ENCODE measurements around the gene PIEZO1. TPM values are rescaled to one million over a fixed set of nuclear protein-coding genes. Genes with fewer than 3 reads are reported as not detected.
"Not testable (repeated sequence)": the region's sequence is repeated elsewhere in the genome, so short reads cannot be mapped to it uniquely, and the experiment has no call there.

PIEZO1 gene
- total RNA-seq, 1 experiment from 2014 or later: 88.5 TPM

DNA sequence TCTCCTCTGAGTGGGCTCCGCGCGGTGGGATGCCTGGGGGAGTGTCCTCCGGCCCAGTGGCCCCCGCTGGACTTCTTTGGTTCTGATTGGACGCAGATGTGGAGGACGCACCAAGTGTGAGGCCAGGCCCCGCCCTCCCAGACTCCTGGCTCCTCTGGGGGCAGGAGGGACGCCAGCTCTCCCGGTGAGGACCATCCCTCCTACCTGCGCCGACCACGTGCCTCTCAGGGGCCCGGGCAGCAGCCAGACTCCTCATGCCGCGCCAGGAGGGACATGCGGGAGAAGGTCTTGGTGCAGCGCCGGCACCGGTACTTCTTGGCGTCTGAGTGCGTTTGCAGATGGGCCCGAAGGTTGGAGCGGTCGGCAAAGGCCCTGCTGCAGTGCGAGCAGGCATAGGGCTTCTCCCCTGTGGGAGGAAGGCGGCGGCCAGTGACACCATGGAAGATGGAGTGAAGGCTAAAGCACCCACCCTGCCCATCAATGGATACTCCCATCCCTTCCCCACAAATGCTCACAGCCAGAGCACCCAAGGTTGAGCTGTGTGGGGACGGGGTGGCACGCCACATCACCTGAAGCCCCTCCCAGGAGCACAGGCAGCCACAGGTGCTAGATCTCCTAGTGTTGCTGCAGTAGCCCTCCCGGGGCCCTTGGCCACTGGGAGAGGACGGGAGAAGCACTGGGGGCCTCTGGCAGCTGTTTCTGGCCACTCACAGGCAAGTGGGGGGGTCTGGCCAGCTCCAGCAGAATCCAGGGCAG is 106.6 kb downstream of the PIEZO1 start:
- H3K36me3 ChIP-seq: no peaks in the 10 kb centered on the region
- no peak overlapping the region for H3K4me3 ChIP-seq
- no peaks in the 10 kb centered on the region for H3K27me3 ChIP-seq
- DNase-seq: no peak
- H3K9me3 ChIP-seq: no peaks in the 10 kb centered on the region

DNA sequence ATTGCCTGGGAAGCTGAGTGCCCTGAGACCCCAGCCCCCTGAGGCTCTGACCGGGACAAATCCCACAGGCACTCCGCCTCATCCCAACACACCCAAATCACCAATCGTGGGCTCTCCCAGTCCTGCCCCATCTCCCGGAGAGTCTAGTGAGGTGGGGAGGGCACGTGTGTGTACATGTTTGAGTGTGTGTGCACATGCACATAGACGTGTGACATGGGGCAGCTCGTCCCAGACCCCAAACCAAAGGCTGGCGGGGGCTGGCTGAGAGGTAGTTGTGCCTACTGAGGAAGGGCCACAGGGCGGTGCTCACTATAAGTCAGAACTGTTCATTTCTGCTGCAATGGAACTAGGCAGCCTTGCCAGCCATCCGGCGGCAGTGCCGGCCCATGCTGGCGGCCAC is 107.3 kb downstream of the PIEZO1 start:
- Histone ChIP-seq H3K27me3 (no peaks in the 10 kb centered on the region), H3K9me3 (no peaks in the 10 kb centered on the region), H3K36me3 (no peaks in the 10 kb centered on the region), H3K4me3 (no peak overlapping the region)
- no peak for DNase-seq

DNA sequence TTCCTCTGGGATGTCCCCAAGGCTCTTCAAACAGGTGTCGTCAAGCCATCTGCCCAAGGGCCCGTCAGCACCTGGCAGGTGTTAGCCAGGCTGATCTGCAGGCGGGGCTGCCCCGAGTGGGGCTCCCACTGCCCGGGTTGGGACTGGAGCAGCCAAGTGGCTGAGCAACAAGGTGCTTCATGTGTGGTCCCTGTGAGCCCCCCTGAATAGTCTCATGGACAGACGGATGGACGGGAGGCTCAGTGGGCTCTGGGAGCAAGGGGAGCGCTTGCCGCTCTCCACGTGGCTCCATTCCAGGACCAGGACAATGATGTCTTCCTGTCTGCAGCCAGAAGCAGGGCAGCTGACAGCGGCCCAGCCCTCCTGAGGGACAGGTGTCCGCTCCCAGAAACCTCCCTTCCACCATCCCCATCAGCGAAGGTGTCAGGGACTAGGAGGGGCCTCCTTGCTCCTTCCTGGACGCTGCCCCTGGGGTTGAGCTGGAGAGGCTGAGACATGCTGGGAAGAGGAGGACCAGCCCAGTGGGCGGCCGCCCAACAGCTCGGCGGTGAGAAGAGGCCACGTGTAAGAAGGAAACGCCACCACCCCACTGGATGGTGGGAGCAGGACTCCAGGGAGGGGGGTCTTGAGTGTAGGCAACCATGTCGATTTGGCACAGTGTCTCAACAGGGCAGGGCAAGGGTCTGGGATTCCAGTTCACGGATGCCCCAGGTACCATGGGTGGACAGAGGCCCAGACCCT is 108.3 kb downstream of the PIEZO1 start:
- Histone ChIP-seq H3K27me3 (no peaks in the 10 kb centered on the region), H3K4me3 (no peak overlapping the region), H3K9me3 (no peaks in the 10 kb centered on the region), H3K36me3 (no peaks in the 10 kb centered on the region)
- no peak for DNase-seq

DNA sequence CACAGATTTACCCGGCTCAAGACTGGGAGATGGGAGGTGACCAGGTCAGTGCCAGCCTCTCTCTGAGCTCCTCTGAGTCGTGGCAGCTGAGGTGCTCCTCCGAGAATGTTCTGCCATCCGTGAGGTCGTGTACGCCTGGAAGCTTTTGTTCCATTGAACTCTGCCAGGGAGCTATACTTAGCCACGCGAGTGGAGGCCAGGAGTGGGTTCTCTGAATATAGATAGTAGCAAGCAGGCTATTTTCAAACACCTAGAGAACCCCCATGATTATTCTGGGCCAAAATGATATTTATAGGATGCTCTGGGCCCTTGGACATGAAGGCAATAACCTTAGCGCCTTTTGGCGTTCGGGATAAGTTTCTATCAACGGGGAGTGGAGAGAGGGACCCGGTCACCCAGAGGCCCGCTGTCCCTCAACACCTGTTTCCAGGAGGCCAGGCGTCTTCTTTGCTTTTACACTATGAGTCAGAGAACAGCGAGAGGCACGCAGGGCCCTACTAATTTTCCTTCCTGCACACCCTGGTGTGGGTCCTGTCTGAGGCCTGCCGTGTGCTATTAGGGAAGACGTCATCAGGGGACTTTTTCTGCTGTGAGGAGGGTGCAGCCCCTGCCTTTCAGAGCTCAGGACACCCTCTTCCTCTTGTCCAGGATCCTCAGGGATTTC is 111.2 kb downstream of the PIEZO1 start:
- DNase-seq: no peak
- Histone ChIP-seq H3K9me3 (no peaks in the 10 kb centered on the region), H3K36me3 (no peaks in the 10 kb centered on the region), H3K27me3 (no peaks in the 10 kb centered on the region), H3K4me3 (no peak overlapping the region)

DNA sequence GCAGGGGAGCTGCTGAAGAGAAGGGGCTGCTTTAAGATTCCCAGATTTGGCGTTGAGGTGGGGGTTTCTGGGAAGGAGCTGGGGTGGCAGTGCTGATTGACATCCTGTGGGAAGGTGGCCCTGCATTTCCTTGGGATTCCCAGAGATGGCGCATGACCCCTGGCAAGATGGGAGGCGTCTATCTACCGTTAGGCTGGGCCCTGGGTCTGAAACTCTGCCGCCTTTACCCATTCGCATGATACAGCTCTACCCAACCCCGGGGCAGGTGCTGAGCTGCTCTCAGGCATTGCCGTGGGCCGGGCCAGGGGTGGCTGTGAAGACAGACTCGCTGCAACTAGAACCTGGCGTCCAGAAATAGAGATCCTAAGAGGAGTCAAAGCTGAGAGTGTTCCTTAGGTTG is 112.2 kb downstream of the PIEZO1 start:
- Histone ChIP-seq H3K4me3 (no peak overlapping the region), H3K36me3 (no peaks in the 10 kb centered on the region), H3K27me3 (no peaks in the 10 kb centered on the region), H3K9me3 (no peaks in the 10 kb centered on the region)
- no peak for DNase-seq

DNA sequence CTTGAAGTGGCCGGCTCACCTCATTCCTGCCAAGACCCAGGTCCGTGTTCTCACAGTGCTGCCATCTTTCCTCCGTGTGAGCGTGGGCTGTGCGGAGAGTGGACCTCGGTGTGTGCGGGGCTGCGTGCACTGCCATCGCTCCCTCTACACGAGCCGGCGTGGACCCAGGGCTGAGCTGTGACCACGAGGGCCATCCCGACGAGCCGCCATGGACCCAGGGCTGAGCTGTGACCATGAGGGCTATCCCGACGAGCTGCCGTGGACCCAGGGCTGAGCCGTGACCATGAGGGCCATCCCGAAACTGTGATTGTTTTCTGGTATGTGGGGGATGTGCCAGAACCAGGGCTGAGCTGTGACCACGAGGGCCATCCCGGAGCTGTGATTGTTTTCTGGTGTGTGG is 113.2 kb downstream of the PIEZO1 start:
- Histone ChIP-seq H3K36me3 (no peaks in the 10 kb centered on the region), H3K4me3 (no peak overlapping the region), H3K27me3 (no peaks in the 10 kb centered on the region), H3K9me3 (no peaks in the 10 kb centered on the region)
- DNase-seq: no peak

DNA sequence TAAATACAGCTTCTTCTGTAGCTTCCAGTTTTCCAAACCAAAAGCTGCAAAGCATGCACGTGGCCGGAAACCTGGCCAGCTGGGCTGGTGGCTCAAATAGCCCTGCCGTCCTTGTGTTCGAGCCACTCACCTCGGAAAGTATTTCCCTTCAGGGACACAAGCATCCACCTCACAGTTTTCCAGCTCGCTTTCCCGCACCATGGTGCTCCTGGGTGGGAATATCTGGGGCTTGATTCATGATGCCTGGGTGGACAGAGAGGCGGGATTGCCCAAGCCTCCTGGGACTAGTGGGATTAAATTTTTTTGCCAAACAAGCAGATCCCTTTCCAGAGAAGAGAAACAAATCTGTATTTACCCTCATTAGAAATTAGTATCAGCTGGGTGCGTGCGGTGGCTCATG is 115.0 kb downstream of the PIEZO1 start:
- Histone ChIP-seq H3K36me3 (no peaks in the 10 kb centered on the region), H3K4me3 (no peak overlapping the region), H3K27me3 (no peaks in the 10 kb centered on the region), H3K9me3 (no peaks in the 10 kb centered on the region)
- no peak for DNase-seq

DNA sequence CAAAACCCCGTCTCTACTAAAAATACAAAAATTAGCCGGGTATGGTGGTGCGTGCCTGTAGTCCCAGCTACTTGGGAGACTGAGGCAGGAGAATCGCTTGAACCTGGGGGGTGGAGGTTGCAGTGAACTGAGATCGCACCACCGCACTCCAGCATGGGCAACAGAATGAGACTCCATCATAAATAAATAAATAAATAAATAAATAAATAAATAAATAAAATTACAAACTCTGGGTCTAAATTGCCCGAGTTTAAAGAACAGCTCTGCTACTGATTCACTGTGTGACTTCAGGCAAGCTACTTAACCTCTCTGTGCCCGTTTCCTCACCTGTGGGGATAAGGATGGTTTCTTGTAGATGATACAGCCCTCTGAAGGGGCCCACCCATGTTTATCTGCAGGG is 115.5 kb downstream of the PIEZO1 start:
- not testable (repeated sequence) for H3K4me3 ChIP-seq, H3K27me3 ChIP-seq, DNase-seq, H3K9me3 ChIP-seq, H3K36me3 ChIP-seq

DNA sequence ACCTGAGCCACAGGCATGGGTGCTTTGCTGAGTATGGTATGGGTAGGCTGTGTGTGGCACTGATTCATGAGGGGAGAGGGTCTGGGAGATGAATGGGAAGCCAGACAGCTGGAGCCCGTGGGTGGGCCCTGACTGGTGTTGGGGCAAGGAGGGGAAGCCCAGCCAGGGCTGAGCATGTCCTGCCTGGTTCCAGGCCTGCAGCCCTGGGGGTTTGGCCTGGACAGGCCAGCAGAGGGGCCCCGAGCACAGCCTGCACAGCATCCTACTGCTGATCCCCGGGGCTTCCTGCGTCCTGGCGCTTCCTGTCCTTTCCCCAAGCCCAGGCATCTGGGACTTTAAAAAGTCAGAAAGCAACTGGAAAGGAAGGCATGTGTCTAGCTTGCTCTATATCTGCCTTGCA is 117.6 kb downstream of the PIEZO1 start:
- no peaks in the 10 kb centered on the region for H3K9me3 ChIP-seq
- H3K36me3 ChIP-seq: no peaks in the 10 kb centered on the region
- H3K4me3 ChIP-seq: no peak overlapping the region
- no peaks in the 10 kb centered on the region for H3K27me3 ChIP-seq
- DNase-seq: no peak

DNA sequence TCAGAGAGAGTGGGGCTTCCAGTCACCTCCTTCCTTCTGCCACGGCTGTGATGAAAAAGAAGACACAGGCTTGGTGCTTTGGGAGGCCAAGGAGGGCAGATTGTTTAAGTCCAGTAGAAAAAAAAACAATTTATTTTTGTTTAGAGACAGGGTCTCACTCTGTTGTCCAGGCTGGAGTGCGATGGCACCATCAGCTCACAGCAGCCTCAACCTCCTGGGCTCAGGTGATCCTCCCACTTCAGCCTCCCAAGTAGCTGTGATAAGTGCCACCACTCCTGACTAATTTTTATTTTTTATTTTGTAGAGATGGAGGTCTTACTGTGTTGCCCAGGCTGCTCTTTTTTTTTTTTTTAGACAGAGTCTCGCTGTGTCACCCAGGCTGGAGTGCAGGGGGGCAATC is 119.5 kb downstream of the PIEZO1 start:
- no peaks in the 10 kb centered on the region for H3K36me3 ChIP-seq
- no peak overlapping the region for H3K4me3 ChIP-seq
- H3K27me3 ChIP-seq: no peaks in the 10 kb centered on the region
- H3K9me3 ChIP-seq: no peaks in the 10 kb centered on the region
- no peak for DNase-seq

Other genes starting within 250 kb of the PIEZO1 start
- 10.9 and 13.2 TPM in 2 replicates for gene ZC3H18, start 214.8 kb downstream of the PIEZO1 start, total RNA-seq (2014; rRNA removed; shearing (Covaris generic); ENCODE audit: low replicate concordance)
- gene IL17C, start 146.6 kb downstream of the PIEZO1 start, total RNA-seq (2014; rRNA removed; shearing (Covaris generic); ENCODE audit: low replicate concordance): not detected in 2 replicates
- 10.7 and 21.2 TPM in 2 replicates for gene CYBA, start 134.2 kb downstream of the PIEZO1 start, total RNA-seq (2014; rRNA removed; shearing (Covaris generic); ENCODE audit: low replicate concordance)
- gene MVD, start 122.1 kb downstream of the PIEZO1 start, total RNA-seq (2014; rRNA removed; shearing (Covaris generic); ENCODE audit: low replicate concordance): 16.8 and 25.7 TPM in 2 replicates
- not detected in 2 replicates for gene SNAI3, start 98.7 kb downstream of the PIEZO1 start, total RNA-seq (2014; rRNA removed; shearing (Covaris generic); ENCODE audit: low replicate concordance)
- gene RNF166, start 78.8 kb downstream of the PIEZO1 start, total RNA-seq (2014; rRNA removed; shearing (Covaris generic); ENCODE audit: low replicate concordance): 16.5 and 20.2 TPM in 2 replicates
- gene CTU2, start 78.7 kb downstream of the PIEZO1 start, total RNA-seq (2014; rRNA removed; shearing (Covaris generic); ENCODE audit: low replicate concordance): 13.6 and 16.8 TPM in 2 replicates
- 9.3 and 14.3 TPM in 2 replicates for gene CDT1, start 18.6 kb upstream of the PIEZO1 start, total RNA-seq (2014; rRNA removed; shearing (Covaris generic); ENCODE audit: low replicate concordance)
- 290 and 307 TPM in 2 replicates for gene APRT, start 26.7 kb upstream of the PIEZO1 start, total RNA-seq (2014; rRNA removed; shearing (Covaris generic); ENCODE audit: low replicate concordance)
- 8.8 and 11.3 TPM in 2 replicates for gene GALNS, start 71.7 kb upstream of the PIEZO1 start, total RNA-seq (2014; rRNA removed; shearing (Covaris generic); ENCODE audit: low replicate concordance)
- 34.4 and 35.6 TPM in 2 replicates for gene TRAPPC2L, start 71.9 kb upstream of the PIEZO1 start, total RNA-seq (2014; rRNA removed; shearing (Covaris generic); ENCODE audit: low replicate concordance)
- not detected in 2 replicates for gene PABPN1L, start 81.4 kb upstream of the PIEZO1 start, total RNA-seq (2014; rRNA removed; shearing (Covaris generic); ENCODE audit: low replicate concordance)
- not detected in 2 replicates for gene CBFA2T3, start 192.0 kb upstream of the PIEZO1 start, total RNA-seq (2014; rRNA removed; shearing (Covaris generic); ENCODE audit: low replicate concordance)

All from MG63 (cell line).